Measurements from ENCODE around the gene C1QL1.

Gene C1QL1

GRCh38 chr17:44968225-44969143 lies at the start of gene C1QL1:
Gene C1QL1 (minus strand): TSS chr17:44968303. CDS start chr17:44968048, 255 bp downstream.
- DNase-seq = peak; percentile 83

DNA sequence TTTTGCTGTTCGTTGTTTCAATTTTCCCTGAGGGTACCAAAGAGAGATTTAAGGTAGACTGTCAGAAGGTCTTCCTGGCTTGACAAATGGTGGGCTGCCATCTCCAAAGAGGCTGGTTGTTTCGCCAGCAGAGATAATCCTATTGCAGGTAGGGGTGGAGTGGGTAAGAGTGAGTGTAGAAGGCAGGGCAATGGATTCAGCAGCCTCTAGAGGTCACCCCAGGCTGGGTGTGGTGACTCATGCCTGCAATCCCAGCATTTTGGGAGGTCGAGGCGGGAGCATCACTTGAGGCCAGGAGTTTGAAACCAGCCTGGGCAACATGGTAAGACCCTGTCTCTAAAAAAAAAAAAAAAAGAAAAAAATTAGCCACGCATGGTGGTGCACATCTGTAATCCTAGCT lies 48.7 kb upstream of the C1QL1 start:
- no peak for DNase-seq

DNA sequence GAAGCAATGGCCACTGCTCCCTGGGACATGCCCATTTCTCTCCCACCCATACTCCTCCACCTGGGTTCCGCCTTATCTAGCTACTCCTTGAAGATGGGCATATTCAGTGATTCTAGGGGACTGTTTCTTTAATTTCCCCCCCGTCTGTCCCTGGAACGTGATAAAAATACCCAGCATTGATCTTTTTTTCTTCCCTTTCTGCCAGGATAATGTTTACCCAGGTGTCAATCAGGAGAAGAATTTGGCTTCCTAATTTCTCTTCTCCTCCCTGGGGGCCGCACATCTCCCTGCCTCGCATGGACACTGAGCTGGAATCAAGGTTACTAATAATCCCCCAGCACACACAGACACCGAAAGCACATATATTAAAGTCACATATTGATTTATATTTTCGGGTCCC lies 48.1 kb upstream of the C1QL1 start:
- no peak for DNase-seq

DNA sequence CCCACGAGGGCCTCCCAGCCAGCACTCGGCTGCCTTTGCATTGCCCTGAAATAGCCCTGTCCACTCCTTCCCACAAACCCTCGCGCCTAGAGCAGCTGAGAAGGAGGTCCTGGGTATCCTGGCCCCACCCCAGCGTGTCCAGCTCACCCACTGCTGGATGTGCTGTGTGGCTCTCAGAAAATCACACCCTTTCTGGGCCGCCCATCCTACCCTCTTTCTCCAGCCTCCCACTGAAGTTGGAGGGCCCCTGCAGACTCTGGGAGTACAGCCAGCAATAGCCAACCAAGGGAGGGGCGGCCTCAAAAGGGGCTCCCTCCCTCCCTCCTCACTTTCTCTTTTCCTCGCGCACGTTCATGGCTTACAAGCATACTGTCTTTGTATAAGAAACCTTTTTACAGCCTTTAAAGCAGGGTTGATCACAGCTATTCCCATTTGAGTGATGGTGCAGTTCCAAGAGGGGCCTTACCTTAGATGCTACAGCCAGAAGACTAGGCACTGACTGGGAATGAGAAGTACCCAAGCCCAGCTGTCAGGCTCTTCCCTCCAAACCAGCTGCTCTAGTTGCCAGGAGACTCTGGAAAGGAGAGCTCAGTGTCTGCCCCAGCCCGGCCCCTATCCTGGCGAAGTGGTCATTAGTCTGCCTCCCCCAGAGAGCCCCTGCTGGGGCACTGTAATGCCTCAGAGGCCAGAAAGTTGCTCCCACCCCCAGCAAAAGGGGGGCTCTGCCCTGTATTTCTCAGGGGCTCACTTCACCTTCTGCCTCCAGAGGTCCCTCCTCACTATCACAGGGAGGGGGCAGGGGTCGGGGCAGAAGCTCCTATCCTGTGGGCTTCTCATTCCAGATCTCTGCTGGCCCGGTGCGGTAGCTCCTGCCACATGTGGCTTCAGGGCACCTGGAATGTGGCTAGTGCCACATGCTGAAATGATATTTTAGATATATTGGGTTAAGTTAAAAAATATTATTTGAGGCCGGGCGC lies 45.2 kb upstream of the C1QL1 start:
- no peak for DNase-seq

DNA sequence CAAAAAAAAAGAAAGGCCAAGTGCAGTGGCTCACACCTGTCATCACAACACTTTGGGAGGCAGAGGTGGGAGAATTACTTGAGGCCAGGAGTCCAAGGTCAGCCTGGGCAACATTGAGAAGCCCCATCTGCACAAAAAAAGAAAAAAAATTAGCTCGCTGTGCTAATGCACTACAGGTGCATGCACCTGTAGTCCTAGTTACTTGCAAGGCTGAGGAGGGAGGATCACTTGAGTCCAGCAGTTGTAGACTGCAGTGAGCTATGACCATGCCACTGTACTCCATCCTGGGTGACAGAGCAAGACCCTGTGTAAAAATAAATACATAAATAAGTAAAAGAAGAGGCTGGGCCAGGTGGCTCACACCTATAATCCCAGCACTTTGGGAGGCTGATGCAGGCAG lies 43.7 kb upstream of the C1QL1 start:
- DNase-seq = no peak

GRCh38 chr17:45009676-45010467 lies 41.8 kb upstream of the C1QL1 start:
- no peak for DNase-seq

- DNase-seq = no peak
Measured at GRCh38 chr17:45008216-45008615, 40.1 kb upstream of the C1QL1 start.

GRCh38 chr17:45006927-45007461 lies 38.9 kb upstream of the C1QL1 start:
- no peak for DNase-seq

DNA sequence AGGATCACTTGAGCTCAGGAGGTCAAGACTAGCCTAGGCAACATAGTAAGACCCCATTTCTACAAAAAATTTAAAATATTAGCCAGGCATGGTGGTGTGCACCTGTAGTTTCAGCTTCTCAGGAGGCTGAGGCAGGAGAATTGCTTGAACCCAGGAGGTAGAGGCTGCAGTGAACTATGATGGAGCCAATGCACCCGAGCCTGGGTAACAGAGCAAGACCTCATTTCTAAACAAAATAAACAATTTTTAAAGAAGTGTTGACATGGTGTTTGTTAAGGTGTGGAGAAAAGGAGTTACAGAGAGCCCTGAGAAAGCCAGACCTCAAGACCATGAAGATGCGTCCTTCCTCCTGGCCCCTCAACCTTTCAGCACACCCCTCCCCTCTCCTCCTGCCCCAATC lies 37.6 kb upstream of the C1QL1 start:
- DNase-seq = no peak

GRCh38 chr17:45004388-45004787 lies 36.3 kb upstream of the C1QL1 start:
- DNase-seq = no peak

GRCh38 chr17:45003877-45004276 lies 35.8 kb upstream of the C1QL1 start:
- no peak for DNase-seq

GRCh38 chr17:45001310-45001709 lies 33.2 kb upstream of the C1QL1 start:
- DNase-seq = no peak

DNA sequence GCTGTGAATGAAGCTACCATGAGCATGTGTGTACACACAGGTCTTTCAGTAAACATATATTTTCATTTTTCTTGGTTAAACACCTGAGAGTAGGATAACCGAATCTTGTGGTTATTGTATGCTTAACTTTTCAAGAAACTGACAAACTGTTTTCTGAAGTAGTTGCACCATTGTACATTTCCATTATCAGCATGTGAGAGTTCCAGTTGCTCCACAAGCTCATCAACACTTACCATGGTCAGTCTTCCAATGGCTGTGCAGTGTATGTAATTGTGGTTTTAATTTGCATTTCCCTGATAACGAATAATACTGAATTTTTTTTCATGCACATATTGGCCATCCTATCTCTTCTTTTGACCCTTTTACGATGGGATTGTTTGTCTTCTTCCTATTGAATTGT lies 31.3 kb upstream of the C1QL1 start:
- DNase-seq = no peak

DNA sequence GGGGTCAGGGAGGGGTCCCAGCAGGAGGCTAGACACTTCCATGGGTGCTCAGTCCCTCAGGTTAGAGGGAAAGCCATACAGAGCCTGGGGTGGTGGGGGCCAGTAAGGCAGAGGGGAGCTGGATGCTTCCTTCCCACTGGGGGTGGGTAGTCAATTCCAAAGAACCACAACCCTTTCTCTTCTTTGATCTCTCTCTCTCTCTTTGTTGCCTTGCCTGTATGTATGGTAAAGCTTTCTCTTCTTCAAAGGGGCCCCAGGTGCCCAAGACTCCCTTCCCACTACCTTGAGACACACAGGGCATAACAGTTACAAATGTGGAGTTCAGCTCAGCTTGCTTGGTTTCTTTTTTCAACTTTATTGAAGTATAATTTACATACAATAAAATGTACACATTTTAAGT lies 30.5 kb upstream of the C1QL1 start:
- no peak for DNase-seq

GRCh38 chr17:44997733-44998520 lies 29.8 kb upstream of the C1QL1 start:
- DNase-seq = no peak

- DNase-seq = no peak
Measured at GRCh38 chr17:44996304-44996703, 28.2 kb upstream of the C1QL1 start.

GRCh38 chr17:44995436-44996001 lies 27.4 kb upstream of the C1QL1 start:
- DNase-seq = no peak

DNA sequence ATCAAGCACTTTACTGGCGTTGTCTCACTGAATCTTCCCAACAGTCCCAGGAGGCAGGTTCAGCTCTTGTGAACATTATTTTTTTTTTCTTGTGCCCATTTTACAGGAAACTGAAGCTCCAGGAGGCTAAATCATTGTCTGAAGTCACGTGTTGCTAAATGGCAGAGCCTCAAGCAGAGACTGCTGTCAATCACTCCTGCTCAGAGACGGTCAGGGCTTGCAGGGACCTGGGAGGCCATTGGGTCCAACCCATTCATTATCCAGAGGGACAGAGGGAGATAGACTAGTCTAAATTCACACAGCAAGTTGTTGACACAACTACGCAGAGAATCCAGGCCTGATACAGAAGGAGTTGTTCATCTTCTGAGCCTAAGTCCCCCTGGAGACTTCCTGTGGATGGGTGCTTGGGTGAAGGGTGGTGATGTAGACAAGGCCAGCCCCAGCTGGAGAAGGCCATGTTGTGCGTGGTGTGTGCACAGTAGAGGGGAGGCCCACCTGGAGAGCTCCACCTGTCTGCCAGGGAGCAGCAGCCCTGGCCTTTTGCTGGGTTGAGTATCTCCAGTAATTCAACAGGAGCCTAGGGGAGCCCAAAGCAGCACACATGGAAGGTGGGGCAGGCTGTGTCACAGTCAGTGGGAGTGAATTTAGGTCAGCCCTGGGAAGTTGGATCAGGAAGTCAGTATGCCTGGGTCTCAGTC lies 24.3 kb upstream of the C1QL1 start:
- no peak for DNase-seq

GRCh38 chr17:44990994-44991393 lies 22.9 kb upstream of the C1QL1 start:
- no peak for DNase-seq

- no peak for DNase-seq
Measured at GRCh38 chr17:44989552-44990138, 21.5 kb upstream of the C1QL1 start.
